Liver (tissue), 9 donors: ENCODE results near the gene RPTOR. TPM values are rescaled to one million over a fixed set of nuclear protein-coding genes. Genes with fewer than 3 reads are reported as not detected.

ENCODE experiments used
- DNase-seq: peaks from one replicate; pipeline ENCODE4 v3.0.0-alpha.2; 2017; ENCODE audit warnings: low spot score
- H3K27ac ChIP-seq, 2 donors: one replicate each; pipeline ENCODE4 v1.7.0; 2013; ENCODE audit warnings: inconsistent platforms in 2 of 2, low read length in 2 of 2, control low read depth in 1 of 2, low read depth in 1 of 2, mild to moderate bottlenecking in 1 of 2
- H3K27me3 ChIP-seq, 4 donors: one replicate each; pipeline versions ENCODE4 v1.6.1 to v1.7.0; 2013; ENCODE audit warnings: low read length in 3 of 4, inconsistent platforms in 1 of 4, mild to moderate bottlenecking in 1 of 4, moderate library complexity in 1 of 4; ENCODE audit not compliant: control insufficient read depth in 4 of 4, insufficient read depth in 4 of 4
- H3K36me3 ChIP-seq, 4 donors: one replicate each; pipeline versions ENCODE4 v1.6.1 to v1.7.0; 2013; ENCODE audit warnings: low read length in 3 of 4, mild to moderate bottlenecking in 3 of 4, low read depth in 1 of 4, moderate library complexity in 1 of 4; ENCODE audit not compliant: control insufficient read depth in 4 of 4, insufficient read depth in 3 of 4
- H3K4me1 ChIP-seq, 4 donors: one replicate each; pipeline versions ENCODE4 v1.6.1 to v1.7.0; 2013; ENCODE audit warnings: low read length in 3 of 4, mild to moderate bottlenecking in 3 of 4, moderate library complexity in 1 of 4; ENCODE audit not compliant: control insufficient read depth in 4 of 4, insufficient read depth in 4 of 4
- H3K4me3 ChIP-seq, 3 donors: one replicate each; pipeline versions ENCODE4 v1.6.1 to v1.7.0; 2013; ENCODE audit warnings: low read length in 3 of 3, control low read depth in 1 of 3, low read depth in 1 of 3, mild to moderate bottlenecking in 1 of 3
- H3K9ac ChIP-seq, 2 donors: one replicate each; pipeline ENCODE4 v1.7.0; 2013; ENCODE audit warnings: low read length in 2 of 2, mild to moderate bottlenecking in 2 of 2, moderate library complexity in 2 of 2, control low read depth in 1 of 2, low read depth in 1 of 2
- H3K9me3 ChIP-seq, 4 donors: one replicate each; pipeline versions ENCODE4 v1.6.1 to v1.7.0; 2013; ENCODE audit warnings: low read length in 3 of 4; ENCODE audit not compliant: control insufficient read depth in 4 of 4
- ATF3 ChIP-seq: IDR thresholded peaks from 2 replicates; pipeline ENCODE4 v1.6.1; 2016; ENCODE audit warnings: antibody characterized with exemption
- CTCF ChIP-seq: fragments of 150-350 bp; IDR thresholded peaks from 2 replicates; pipeline ENCODE4 v1.5.1; 2017; ENCODE audit warnings: improper control_type of control experiment, low read depth, low read length; ENCODE audit not compliant: missing input control
- EGR1 ChIP-seq, 2 donors: IDR thresholded peaks; 2 replicates each; pipeline ENCODE4 v1.6.1; 2016 to 2018; ENCODE audit warnings: antibody characterized with exemption in 2 of 2, low read depth in 2 of 2
- FOXA1 ChIP-seq: IDR thresholded peaks from 2 replicates; pipeline ENCODE4 v1.6.1; 2016; ENCODE audit warnings: antibody characterized with exemption
- FOXA2 ChIP-seq: IDR thresholded peaks from 2 replicates; pipeline ENCODE4 v1.6.1; 2016; ENCODE audit warnings: antibody characterized with exemption
- GABPA ChIP-seq, 2 donors: IDR thresholded peaks in 1 of 2; conservative IDR thresholded peaks in 1 of 2; 2 replicates each; pipeline ENCODE4 v1.6.1; 2016; ENCODE audit warnings: antibody characterized with exemption in 2 of 2, mild to moderate bottlenecking in 1 of 2, moderate library complexity in 1 of 2
- HNF4A ChIP-seq, 2 donors: conservative IDR thresholded peaks; 2 replicates each; pipeline ENCODE4 v1.6.1; 2016; ENCODE audit warnings: antibody characterized with exemption in 2 of 2, mild to moderate bottlenecking in 2 of 2
- HNF4G ChIP-seq: IDR thresholded peaks from 2 replicates; pipeline ENCODE4 v1.6.1; 2016; ENCODE audit warnings: antibody characterized with exemption
- JUND ChIP-seq, 2 donors: IDR thresholded peaks; 2 replicates each; pipeline ENCODE4 v1.6.1; 2016; ENCODE audit warnings: antibody characterized with exemption in 2 of 2
- MAX ChIP-seq: IDR thresholded peaks from 2 replicates; pipeline ENCODE4 v1.6.1; 2016; ENCODE audit warnings: antibody characterized with exemption
- NR2F2 ChIP-seq: IDR thresholded peaks from 2 replicates; pipeline ENCODE4 v1.6.1; 2016; ENCODE audit warnings: antibody characterized with exemption
- RAD21 ChIP-seq, 2 donors: IDR thresholded peaks; 2 replicates each; pipeline ENCODE4 v1.6.1; 2016; ENCODE audit warnings: antibody characterized with exemption in 2 of 2, mild to moderate bottlenecking in 2 of 2
- REST ChIP-seq: IDR thresholded peaks from 2 replicates; pipeline ENCODE4 v1.6.1; 2016; ENCODE audit warnings: antibody characterized with exemption, mild to moderate bottlenecking
- RXRA ChIP-seq, 2 donors: IDR thresholded peaks; 2 replicates each; pipeline ENCODE4 v1.6.1; 2017 to 2018; ENCODE audit warnings: antibody characterized with exemption in 2 of 2, mild to moderate bottlenecking in 1 of 2
- SP1 ChIP-seq: IDR thresholded peaks from 2 replicates; pipeline ENCODE4 v1.6.1; 2018; ENCODE audit warnings: antibody characterized with exemption, mild to moderate bottlenecking
- TAF1 ChIP-seq: conservative IDR thresholded peaks from 2 replicates; pipeline ENCODE4 v1.6.1; 2016; ENCODE audit warnings: antibody characterized with exemption, mild to moderate bottlenecking
- YY1 ChIP-seq: IDR thresholded peaks from 2 replicates; pipeline ENCODE4 v1.6.1; 2016; ENCODE audit warnings: antibody characterized with exemption, mild to moderate bottlenecking
- ZBTB33 ChIP-seq: IDR thresholded peaks from 2 replicates; pipeline ENCODE4 v1.6.1; 2016; ENCODE audit warnings: antibody characterized with exemption
- WGBS: extraction: QIAGEN DNeasy Blood & Tissue Kit; methylation state at CpG from one replicate; pipeline ENCODE4 v1.1.7; 2013; 5-methylcytosine and 5-hydroxymethylcytosine counted together
- polyA plus RNA-seq, 2 donors: library from polyadenylated mRNA; stranded (reverse) in 1 of 2; unstranded in 1 of 2; fragments of 200-250 nt in 1 of 2; fragments of >200 nt in 1 of 2; fragmentation: Nextera tagmentation in 1 of 2; extraction: Ambion mirVana in 1 of 2; gene quantifications; one replicate each; pipeline versions ENCODE4 v1.2.1 to v1.2.3, GENCODE V29; 2013 to 2015
- total RNA-seq, 2 donors: library from RNA; depleted of rRNA; stranded (reverse); fragments of >200 nt; gene quantifications; one replicate each; pipeline ENCODE4 v1.2.3, GENCODE V29; 2014
- donor health status: healthy.
- donor health status: healthy.
- donor health status: healthy.
- donor health status: healthy.
- donor health status: healthy.

RPTOR gene
- total and polyA plus RNA-seq, 4 donors: 4.8 to 25.4 (median 11.6) TPM

- DNase-seq: no peak
- Histone ChIP-seq H3K36me3 (peaks cover 0 to 2% (median 0%) of the 10 kb centered on the region in 4 donors), H3K4me1 (peaks cover 0 to 5% (median 0%) of the 10 kb centered on the region in 4 donors), H3K27me3 (no peaks in the 10 kb centered on the region), H3K4me3 (no peak overlapping the region), H3K9me3 (peaks cover 0 to 3% (median 0%) of the 10 kb centered on the region in 4 donors), H3K27ac (no peak overlapping the region), H3K9ac (no peak overlapping the region)
- TF ChIP-seq SP1 (no peak), GABPA (IDR thresholded peaks at IDR 0.05 in 1 of 2, conservative IDR thresholded peaks at IDR 0.05 in 1 of 2) (no peak), RAD21 (IDR thresholded peaks at IDR 0.05) (no peak), EGR1 (IDR thresholded peaks at IDR 0.05; ENCODE audit: low read depth in 2 of 2) (no peak), JUND (IDR thresholded peaks at IDR 0.05) (no peak), RXRA (IDR thresholded peaks at IDR 0.05) (no peak), YY1 (no peak)
- WGBS: 85% methylated on average over 7 of the region's 7 CpGs
Measured at GRCh38 chr17:80729016-80729415, 184.4 kb downstream of the RPTOR start.

- no peak for DNase-seq
- H3K4me3 ChIP-seq: no peak overlapping the region
- H3K9me3 ChIP-seq: peaks cover 0 to 3% (median 0%) of the 10 kb centered on the region in 4 donors
- H3K27ac ChIP-seq: no peak overlapping the region
- peaks cover 0 to 2% (median 0%) of the 10 kb centered on the region in 4 donors for H3K36me3 ChIP-seq
- no peak overlapping the region for H3K9ac ChIP-seq
- WGBS: 91% methylated on average over 10 of the region's 10 CpGs
- H3K4me1 ChIP-seq: peaks cover 0 to 5% (median 0%) of the 10 kb centered on the region in 4 donors
- H3K27me3 ChIP-seq: no peaks in the 10 kb centered on the region
- no peak for TF ChIP-seq RAD21 (IDR thresholded peaks at IDR 0.05)
- TF ChIP-seq EGR1 (IDR thresholded peaks at IDR 0.05; ENCODE audit: low read depth in 2 of 2): no peak
- no peak for TF ChIP-seq FOXA1
Measured at GRCh38 chr17:80729761-80730160, 185.1 kb downstream of the RPTOR start.

- Histone ChIP-seq H3K4me1 (peaks cover 0 to 5% (median 0%) of the 10 kb centered on the region in 4 donors), H3K36me3 (peaks cover 0 to 2% (median 0%) of the 10 kb centered on the region in 4 donors), H3K9me3 (peaks cover 0 to 3% (median 0%) of the 10 kb centered on the region in 4 donors), H3K4me3 (no peak overlapping the region), H3K27me3 (no peaks in the 10 kb centered on the region), H3K27ac (no peak overlapping the region), H3K9ac (no peak overlapping the region)
- 98% methylated on average over 6 of the region's 6 CpGs for WGBS
- no peak for DNase-seq
- TF ChIP-seq GABPA (IDR thresholded peaks at IDR 0.05 in 1 of 2, conservative IDR thresholded peaks at IDR 0.05 in 1 of 2): no peak
- no peak for TF ChIP-seq ATF3
- no peak for TF ChIP-seq JUND (IDR thresholded peaks at IDR 0.05)
- no peak for TF ChIP-seq FOXA2
- TF ChIP-seq RXRA (IDR thresholded peaks at IDR 0.05): no peak
- no peak for TF ChIP-seq YY1
- TF ChIP-seq TAF1: no peak
- no peak for TF ChIP-seq EGR1 (IDR thresholded peaks at IDR 0.05; ENCODE audit: low read depth in 2 of 2)
- no peak for TF ChIP-seq RAD21 (IDR thresholded peaks at IDR 0.05)
- no peak for TF ChIP-seq FOXA1
- no peak for TF ChIP-seq REST
- no peak for TF ChIP-seq HNF4A (conservative IDR thresholded peaks at IDR 0.05)
- TF ChIP-seq CTCF: no peak
- no peak for TF ChIP-seq SP1
- no peak for TF ChIP-seq HNF4G
- no peak for TF ChIP-seq MAX
- no peak for TF ChIP-seq NR2F2
- no peak for TF ChIP-seq ZBTB33
Measured at GRCh38 chr17:80730739-80731138, 186.1 kb downstream of the RPTOR start.
